CD4-positive, alpha-beta T cell treated with Interleukin-15 for 4 hours (primary cell): ENCODE measurements around the gene TFAP2B.

Source experiments
- DNase-seq: peaks from one replicate; pipeline ENCODE4 v3.0.0-alpha.2; 2020; ENCODE audit warnings: low spot score

Gene TFAP2B

DNA sequence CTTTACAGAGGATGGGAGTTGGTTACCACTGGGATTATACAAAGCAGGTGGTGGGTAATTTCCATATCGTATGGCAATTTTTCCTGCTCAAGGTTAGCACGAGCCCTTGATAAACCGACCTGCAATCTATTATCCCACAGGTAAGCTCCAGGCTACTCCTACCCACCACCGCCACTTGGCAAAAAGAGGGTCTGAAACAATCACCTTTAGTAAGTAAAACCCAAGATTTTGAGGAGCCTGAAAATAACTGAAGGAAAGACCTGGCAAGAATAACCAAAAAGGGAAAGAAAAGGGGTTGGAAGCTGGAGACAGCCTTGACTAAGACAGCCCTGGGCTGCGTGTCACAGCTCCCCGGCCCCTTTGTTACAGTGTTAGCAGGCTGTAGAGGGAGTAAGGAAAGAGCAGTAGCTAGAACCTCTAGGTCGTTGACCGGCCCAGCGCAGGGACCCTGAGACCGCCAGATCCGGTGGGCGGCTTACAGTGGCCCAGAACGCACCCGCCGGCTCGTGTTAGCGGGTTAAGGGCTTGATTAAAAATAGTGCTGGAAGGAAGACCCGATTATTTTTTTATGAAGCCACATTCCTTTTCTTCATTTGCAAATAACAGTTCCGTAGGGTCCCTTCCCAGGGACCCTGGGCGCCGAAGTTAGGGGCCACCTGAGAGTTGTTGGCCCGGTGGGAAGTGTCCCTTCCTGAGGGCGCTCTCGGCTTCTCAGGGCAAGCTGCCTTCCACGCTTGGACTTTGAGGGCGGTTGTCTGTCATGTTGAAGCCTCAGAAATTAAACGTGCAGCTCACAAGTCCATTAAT, 30.5 kb downstream of the TFAP2B start:
- DNase-seq: no peak

DNA sequence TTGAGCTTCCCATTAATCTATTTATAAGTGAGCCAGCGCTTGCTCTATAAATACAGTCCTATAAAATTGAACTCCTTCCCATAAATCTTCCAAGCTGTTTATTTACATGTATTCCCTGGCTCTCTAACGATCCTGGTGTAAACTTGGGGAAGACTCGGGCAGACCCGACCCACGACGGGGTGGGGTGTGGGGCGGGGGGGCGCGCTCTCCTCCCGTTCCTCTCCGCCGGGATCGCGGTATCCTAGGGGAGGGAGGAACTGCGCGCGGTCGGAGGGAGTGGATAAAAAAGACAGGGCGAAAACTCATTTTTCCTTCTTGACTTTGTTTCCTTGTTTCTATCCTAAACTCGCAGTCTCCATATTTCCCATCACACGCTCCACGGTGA, 31.1 kb downstream of the TFAP2B start:
- DNase-seq: no peak

DNA sequence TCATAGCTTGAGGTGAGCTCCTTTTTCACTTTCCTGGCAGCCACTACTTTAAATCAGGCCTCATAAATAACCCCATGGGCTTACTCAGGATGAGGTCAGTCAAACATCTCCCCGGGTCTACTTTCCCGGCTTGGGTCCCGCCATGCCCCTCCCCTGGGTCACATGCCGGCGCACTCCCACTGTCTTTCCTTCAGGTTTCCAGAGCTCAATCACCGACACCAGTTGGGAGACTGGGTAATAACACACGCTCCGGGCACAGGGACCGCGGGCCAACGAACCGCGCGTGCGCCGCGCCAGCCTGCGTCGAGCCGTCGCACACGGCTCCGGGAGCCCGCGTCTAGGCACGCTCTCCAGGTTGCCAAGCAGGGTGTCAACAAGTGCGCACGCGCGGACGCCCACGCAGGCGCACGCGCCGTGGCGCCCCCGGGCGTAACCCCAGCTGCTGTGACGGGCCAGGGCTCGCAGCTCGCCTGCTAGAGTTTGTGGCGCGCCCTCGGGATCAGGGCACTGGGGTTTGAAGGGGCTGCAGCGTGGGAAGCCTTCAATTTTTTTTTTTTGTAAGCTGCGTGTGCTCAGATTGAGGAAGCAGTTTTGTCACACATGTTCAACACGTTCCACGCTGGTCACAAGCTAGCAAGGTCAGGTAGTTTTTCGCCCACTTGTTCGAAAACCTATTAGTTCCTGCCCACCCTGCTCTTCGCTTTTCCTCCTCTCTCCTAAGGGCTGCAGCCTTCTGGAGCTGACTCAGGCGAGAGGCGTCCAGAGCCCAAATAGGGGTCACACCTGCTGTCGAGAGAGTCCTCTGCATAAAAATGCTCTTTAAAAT, 31.8 kb downstream of the TFAP2B start:
- DNase-seq: no peak

DNA sequence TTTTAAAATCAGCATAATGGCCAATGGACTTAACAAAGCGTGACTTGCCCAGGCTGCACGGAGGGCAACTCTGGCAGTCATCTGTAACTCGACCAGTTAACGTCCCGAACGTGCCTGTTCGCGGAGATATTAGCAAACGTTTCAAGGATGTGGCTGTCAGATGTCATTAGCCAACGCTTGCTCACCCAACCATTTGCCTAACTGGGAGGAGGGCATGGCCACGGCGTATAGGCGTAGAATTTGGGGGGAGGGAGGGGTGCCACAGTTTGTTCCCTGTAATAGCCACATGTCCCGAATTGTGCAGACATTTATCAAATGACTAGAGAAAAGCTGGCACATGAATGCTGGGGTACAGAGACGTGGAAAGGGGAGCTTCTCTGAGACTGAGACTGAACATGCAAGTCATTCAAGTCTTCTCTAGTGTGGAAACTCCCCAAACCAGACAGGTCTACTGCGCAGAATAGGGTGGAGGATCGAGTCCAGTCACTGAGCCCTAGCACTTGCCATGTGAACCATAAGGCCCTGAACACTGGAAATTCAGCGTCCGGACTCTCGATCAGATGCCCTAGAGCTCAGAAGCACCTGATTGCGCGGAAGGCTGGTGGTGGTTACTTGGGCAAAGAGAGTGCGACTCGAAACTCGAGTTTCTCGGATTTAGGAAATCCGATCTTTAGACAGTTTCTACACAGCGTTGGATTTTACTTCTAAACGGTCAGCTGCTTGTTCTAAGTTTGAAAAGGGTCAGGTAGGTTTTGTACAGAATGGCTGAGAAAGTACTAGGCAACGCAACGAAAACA, 32.6 kb downstream of the TFAP2B start:
- DNase-seq: no peak

DNA sequence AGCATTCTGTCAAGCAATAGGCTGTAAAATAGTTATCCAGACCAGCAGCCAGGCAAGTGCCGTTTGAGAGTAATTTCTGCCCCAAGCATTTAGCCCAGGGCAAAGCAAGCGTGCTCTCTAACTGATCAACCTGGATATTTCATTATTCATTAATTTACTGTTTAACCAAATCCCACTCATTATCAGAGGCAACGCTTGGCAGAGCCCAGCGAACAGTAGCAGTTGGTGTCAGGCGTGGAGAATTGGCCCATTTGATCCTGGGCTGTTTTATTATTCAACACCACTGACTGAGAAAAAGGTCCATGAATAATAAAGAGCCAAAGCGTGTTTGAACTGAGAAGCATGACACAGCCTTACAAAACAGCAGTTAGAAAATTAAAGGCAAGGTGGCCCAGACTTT, 35.3 kb downstream of the TFAP2B start:
- no peak for DNase-seq

DNA sequence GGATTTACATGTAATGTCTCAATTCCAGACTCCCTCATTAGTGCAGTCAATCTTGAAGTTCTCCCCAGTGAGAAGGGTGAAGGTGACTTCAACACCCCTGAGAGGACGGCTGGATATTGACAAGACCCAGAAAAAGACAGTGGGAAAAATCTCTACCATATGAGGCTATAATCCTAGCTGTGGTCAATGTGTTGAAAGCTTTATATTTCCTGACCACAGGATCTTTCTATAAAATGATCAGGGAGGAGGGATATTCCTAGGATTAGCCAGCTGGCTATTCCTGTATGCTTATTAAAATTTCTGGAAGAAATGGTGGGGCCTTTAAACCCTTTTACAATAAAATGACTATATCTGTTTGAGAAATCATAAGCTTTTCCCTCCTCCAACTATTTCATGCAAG, 43.0 kb downstream of the TFAP2B start:
- DNase-seq: no peak

DNA sequence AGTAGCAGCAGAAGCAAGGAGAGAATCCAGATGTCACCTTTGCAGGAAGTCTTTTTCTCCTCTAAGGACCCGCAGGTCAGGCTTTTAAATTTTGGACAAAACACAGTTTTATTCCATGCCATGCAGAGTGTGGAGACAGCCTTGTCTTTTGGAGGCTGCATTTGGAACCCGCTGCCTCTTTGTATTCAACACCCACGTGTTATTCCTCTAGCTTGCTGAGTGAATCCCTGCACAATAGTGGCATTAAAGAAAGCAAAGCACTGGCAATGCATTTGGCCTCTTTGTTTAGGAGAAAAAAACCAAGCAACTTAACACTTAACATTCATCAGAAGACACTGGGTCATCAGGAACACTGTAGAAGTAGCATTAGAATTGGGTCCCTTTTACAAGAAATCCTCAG, 43.5 kb downstream of the TFAP2B start:
- DNase-seq: no peak

DNA sequence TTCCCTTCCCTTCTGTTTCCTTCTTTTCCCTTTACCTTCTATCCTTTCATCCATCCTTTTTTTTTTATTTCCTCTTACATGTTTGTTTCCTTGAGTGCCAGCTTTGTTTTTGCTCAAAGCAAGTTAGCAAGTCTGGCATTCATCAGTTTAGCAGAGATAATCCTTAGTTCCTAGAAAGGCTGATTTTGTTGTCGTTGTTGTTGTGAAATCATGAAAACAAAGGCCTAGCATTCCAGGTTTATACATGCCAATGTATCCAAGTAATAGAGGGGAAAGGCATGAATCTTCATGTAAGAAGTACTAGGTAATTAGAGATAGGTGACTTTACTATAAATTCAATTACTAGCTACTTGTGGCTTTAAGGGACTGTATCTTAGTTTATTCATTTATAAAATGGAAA, 45.9 kb downstream of the TFAP2B start:
- DNase-seq: no peak

DNA sequence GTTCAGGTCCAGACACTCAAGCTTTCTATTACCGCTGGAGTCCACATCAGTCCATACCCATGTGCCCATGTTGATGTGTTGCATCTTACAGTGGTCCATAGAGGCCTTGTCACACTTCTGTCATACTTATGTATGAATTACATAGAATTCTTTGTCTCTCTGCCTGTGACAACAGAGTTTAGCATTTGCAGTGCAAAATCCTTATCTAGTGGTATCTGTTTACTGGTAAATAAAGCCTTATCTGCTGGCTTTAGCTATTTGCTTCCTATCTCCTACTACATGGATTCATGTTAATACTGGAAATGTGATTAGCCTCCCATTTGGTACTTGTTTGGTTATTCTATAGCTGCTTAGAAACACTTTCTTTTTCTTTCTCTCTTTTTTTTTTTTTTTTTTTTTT, 49.8 kb downstream of the TFAP2B start:
- DNase-seq: no peak

DNA sequence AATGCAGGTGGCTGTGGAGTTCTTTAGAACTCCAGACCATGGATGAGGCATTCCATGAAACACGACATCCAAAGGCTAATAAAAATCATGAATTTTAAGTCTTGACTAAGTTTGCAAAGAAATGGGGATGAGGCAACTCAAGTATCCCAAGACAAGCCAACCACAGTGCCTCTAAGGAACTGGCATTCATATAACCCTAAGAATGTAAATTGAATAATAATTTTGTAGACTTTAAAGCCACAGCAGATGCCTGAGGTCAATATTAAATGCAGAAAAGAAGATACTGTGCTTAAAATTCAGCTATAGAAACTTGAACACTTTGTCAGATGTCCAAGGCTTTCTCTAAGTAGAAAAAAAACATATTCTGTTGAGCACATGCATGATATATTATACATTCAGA, 54.5 kb downstream of the TFAP2B start:
- no peak for DNase-seq

DNA sequence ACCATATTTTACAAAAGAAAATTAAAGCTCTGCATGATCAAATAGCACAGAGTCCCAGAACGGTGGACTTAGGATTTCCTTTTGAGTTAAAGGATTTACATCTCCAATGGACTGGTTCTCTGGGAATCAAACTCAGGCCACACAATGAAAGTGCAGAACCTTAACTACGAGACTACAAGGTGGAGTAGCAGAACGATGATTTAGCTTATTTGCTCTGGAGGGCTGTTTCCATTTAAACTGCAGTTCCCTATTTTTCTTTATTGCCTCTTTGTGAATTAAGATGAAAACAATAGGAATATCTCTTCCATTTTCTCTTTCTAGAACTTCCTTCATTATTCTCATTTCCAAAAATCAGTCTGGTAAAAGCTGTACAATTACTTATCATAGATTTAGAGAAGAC, 65.7 kb downstream of the TFAP2B start:
- DNase-seq: no peak

DNA sequence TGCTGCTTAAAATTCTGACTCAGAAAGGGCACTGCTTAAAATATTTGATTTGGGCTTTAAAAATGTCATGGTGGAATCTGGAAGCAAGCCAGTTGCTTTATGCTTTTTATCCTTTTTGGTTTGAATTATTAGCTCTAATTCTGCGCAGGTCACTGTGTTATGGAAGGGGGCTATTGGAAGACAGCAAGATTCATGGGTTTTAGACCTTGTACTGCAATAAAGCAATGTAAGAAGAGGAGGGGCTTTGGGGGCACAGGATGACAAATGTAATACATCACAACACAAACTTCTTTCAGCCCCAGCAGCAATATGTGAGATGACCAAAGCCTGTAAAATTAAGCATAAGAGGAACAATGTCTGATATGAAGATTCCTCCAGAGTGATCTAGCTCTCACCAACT, 68.4 kb downstream of the TFAP2B start:
- DNase-seq: no peak

DNA sequence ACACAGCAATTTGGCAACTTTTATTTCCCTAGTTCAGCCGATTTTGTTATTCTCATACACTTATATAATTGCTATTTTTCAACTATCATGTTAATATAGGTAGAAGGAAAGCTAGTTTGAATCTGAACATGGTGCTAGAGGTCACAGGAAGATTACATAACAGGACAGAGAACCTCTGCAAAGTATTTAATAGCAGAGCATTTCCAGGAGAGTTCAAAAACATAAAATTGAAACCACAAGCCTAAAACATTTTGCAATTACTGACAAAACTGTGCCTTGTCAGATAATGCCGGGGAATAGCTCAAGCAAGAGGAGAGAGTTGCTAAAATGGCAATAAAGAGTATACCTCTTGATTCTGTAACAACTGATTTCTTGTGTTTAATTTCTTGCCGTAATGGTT, 70.8 kb downstream of the TFAP2B start:
- no peak for DNase-seq

DNA sequence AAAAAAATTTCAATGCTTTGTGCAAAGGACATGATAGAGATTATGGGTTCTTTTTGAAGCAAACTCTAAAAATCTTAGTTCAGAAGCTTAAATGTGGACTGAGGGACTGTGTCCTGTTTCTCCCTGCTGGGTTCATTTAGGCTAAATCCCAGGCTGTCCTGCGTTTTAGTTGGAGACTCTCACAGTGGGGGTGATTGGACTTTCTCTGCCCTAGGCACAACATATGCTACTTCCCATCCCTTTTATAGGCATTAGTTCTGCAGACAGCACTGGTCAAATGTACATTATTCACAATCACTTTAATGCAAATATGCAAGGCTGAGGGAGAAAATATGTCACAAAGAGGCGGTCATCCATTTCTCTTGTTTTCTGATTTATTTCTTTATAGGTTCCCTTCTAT, 71.3 kb downstream of the TFAP2B start:
- DNase-seq: no peak

DNA sequence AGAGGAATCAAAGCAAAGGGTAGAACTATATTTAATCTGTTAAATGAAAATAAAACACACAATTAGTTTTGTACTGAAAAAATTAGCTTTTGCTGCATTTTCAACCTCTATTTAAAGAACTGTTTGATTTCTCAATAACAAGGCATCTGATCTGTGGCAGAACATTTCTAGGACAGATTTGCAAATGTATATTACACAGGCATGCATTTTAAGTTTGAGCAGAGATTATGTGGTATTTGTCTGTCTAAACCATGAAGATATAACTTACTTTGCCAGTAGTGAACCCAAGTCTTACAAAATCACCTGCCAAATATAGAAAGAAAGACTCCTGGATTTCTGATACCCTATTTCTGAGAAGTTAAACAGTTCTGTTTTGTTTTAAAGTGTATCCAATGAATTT, 71.9 kb downstream of the TFAP2B start:
- DNase-seq: no peak

DNA sequence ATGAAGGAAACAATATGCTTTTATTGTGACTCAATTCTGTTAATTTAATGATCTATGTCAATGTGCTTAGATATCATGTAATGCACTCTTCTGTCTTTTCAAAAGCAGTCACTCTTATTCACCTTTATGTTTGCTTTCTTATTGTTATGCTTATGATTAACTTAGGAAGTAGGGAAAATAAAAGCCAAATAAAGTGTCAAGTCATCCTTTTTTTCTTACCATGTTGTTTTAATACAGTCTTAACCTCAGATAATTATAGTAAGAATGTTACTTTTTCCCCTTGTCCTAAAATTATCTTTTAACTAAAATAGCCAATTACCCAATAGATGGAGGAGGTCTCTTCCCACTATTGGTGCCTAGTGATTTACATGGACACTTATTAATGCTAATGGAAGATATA, 72.6 kb downstream of the TFAP2B start:
- no peak for DNase-seq
